Ascending aorta (tissue), 2 donors: ENCODE results near the gene GFRA1. TPM values are rescaled to one million over a fixed set of nuclear protein-coding genes. Genes with fewer than 3 reads are reported as not detected.
A peak's percentile ranks its signal among the peaks of the same experiment; 100 is the strongest.

Source experiments
- DNase-seq, 2 donors: peaks; one replicate each; pipeline ENCODE4 v3.0.0-alpha.2; 2019; ENCODE audit warnings: low spot score in 2 of 2
- H3K27ac ChIP-seq, 2 donors: fragments of 200-600 bp; sonication (generic); one replicate each; pipeline ENCODE4 v1.5.1; 2016 to 2017; ENCODE audit warnings: mild to moderate bottlenecking in 1 of 2
- H3K27me3 ChIP-seq: fragments of 200-600 bp; sonication (generic); one replicate; pipeline ENCODE4 v1.5.1; 2017
- H3K36me3 ChIP-seq, 2 donors: fragments of 200-600 bp; sonication (generic); one replicate each; pipeline ENCODE4 v1.5.1; 2016
- H3K4me1 ChIP-seq, 2 donors: fragments of 200-600 bp; sonication (generic); one replicate each; pipeline ENCODE4 v1.5.1; 2016 to 2017; ENCODE audit warnings: mild to moderate bottlenecking in 1 of 2
- H3K4me3 ChIP-seq, 2 donors: fragments of 200-600 bp; sonication (generic); one replicate each; pipeline ENCODE4 v1.5.1; 2016 to 2017; ENCODE audit warnings: mild to moderate bottlenecking in 1 of 2
- H3K9me3 ChIP-seq, 2 donors: fragments of 200-600 bp; sonication (generic); one replicate each; pipeline ENCODE4 v1.5.1; 2016
- CTCF ChIP-seq, 3 experiments: fragments of 200-600 bp in 2 of 3; fragments of 450-650 bp in 1 of 3; sonication (generic) in 2 of 3; IDR thresholded peaks; one replicate each; pipeline ENCODE4 v1.5.1; 2016 to 2019; ENCODE audit warnings: antibody characterized with exemption in 3 of 3, mild to moderate bottlenecking in 1 of 3, moderate library complexity in 1 of 3
- intact Hi-C: fragments of 100-400 bp; cut with DNase I; formaldehyde crosslinking; loops from one replicate; pipeline ENCODE4 v1.15.1; 2023
- total RNA-seq: library from RNA; depleted of rRNA; stranded (reverse); fragments of >200 nt; gene quantifications from one replicate; pipeline ENCODE4 v1.1.0, GENCODE V29; 2016

Gene GFRA1
- total RNA-seq, 1 donor from 2014 or later = 7.0 TPM

GRCh38 chr10:116110736-116111135 is 162.3 kb downstream of the GFRA1 start:
- intact Hi-C loops = no loop called here
- Histone ChIP-seq H3K27ac (no peak overlapping the region), H3K4me3 (no peak overlapping the region), H3K9me3 (no peaks in the 10 kb centered on the region), H3K36me3 (no peaks in the 10 kb centered on the region), H3K4me1 (no peaks in the 10 kb centered on the region), H3K27me3 (no peaks in the 10 kb centered on the region)
- no peak for TF ChIP-seq CTCF (IDR thresholded peaks at IDR 0.05)
- peak in 1 of 2 donors; percentile 30 for DNase-seq

- H3K4me1 ChIP-seq = no peaks in the 10 kb centered on the region
- no peaks in the 10 kb centered on the region for H3K36me3 ChIP-seq
- H3K27me3 ChIP-seq = no peaks in the 10 kb centered on the region
- DNase-seq = peak in 1 of 2 donors; percentile 18
- no peak overlapping the region for H3K4me3 ChIP-seq
- no peaks in the 10 kb centered on the region for H3K9me3 ChIP-seq
- intact Hi-C loops = no loop called here
- no peak overlapping the region for H3K27ac ChIP-seq
- TF ChIP-seq CTCF (IDR thresholded peaks at IDR 0.05) = no peak
These were observed 163.1 kb downstream of the GFRA1 start for GRCh38 chr10:116109881-116110280.

GRCh38 chr10:116109481-116109880 is 163.5 kb downstream of the GFRA1 start:
- H3K9me3 ChIP-seq = no peaks in the 10 kb centered on the region

GRCh38 chr10:116108095-116108494 is 164.9 kb downstream of the GFRA1 start:
- H3K4me1 ChIP-seq = no peaks in the 10 kb centered on the region
- TF ChIP-seq CTCF (IDR thresholded peaks at IDR 0.05) = no peak
- no peaks in the 10 kb centered on the region for H3K27me3 ChIP-seq
- H3K36me3 ChIP-seq = no peaks in the 10 kb centered on the region
- intact Hi-C loops = no loop called here
- no peak for DNase-seq
- H3K9me3 ChIP-seq = no peaks in the 10 kb centered on the region
- H3K4me3 ChIP-seq = no peak overlapping the region
- no peak overlapping the region for H3K27ac ChIP-seq

More at GRCh38 chr10:116109481-116109880, 163.5 kb downstream of the GFRA1 start:
- H3K4me1 ChIP-seq = no peaks in the 10 kb centered on the region
- intact Hi-C loops = no loop called here
- no peak overlapping the region for H3K27ac ChIP-seq
- no peaks in the 10 kb centered on the region for H3K36me3 ChIP-seq
- no peak overlapping the region for H3K4me3 ChIP-seq
- no peaks in the 10 kb centered on the region for H3K27me3 ChIP-seq
- peak in 1 of 2 donors; percentile 50 for DNase-seq
- TF ChIP-seq CTCF (IDR thresholded peaks at IDR 0.05) = no peak

- Histone ChIP-seq H3K36me3 (no peaks in the 10 kb centered on the region), H3K27me3 (no peaks in the 10 kb centered on the region), H3K9me3 (no peaks in the 10 kb centered on the region), H3K4me3 (no peak overlapping the region), H3K27ac (no peak overlapping the region), H3K4me1 (no peaks in the 10 kb centered on the region)
- TF ChIP-seq CTCF (IDR thresholded peaks at IDR 0.05) = no peak
- intact Hi-C loops = no loop called here
- DNase-seq = peak in 1 of 2 donors; percentile 13
These were observed 166.4 kb downstream of the GFRA1 start for GRCh38 chr10:116106611-116107010.

- no peak for TF ChIP-seq CTCF (IDR thresholded peaks at IDR 0.05)
- no peaks in the 10 kb centered on the region for H3K36me3 ChIP-seq
- H3K9me3 ChIP-seq = no peaks in the 10 kb centered on the region
- intact Hi-C loops = no loop called here
- DNase-seq = no peak
- H3K4me3 ChIP-seq = no peak overlapping the region
- H3K27me3 ChIP-seq = no peaks in the 10 kb centered on the region
- no peak overlapping the region for H3K27ac ChIP-seq
- H3K4me1 ChIP-seq = no peaks in the 10 kb centered on the region
These were observed 167.7 kb downstream of the GFRA1 start for GRCh38 chr10:116105264-116105663.
